AG09319 (cell line): ENCODE results near the gene COL6A2.
"Not testable (repeated sequence)": the region's sequence is repeated elsewhere in the genome, so short reads cannot be mapped to it uniquely, and the experiment has no call there.

Experiments used
- DNase-seq: peaks from one replicate; pipeline ENCODE4 v3.0.0-alpha.2; 2010; ENCODE audit warnings: low read depth; ENCODE audit errors: extremely low read depth
- CTCF ChIP-seq: IDR thresholded peaks from 2 replicates; pipeline ENCODE4 v1.5.1; 2011; ENCODE audit warnings: low read depth, mild to moderate bottlenecking, inconsistent platforms, low read length, moderate library complexity

The COL6A2 gene

GRCh38 chr21:46171585-46171984 is 73.7 kb downstream of the COL6A2 start:
- TF ChIP-seq CTCF = no peak
- DNase-seq = no peak

- no peak for TF ChIP-seq CTCF
- DNase-seq = no peak
These were observed 74.3 kb downstream of the COL6A2 start for GRCh38 chr21:46171996-46172862.

GRCh38 chr21:46172863-46173528 is 75.1 kb downstream of the COL6A2 start:
- DNase-seq = no peak

GRCh38 chr21:46173573-46173972 is 75.7 kb downstream of the COL6A2 start:
- no peak for DNase-seq
- TF ChIP-seq CTCF = no peak

More at GRCh38 chr21:46172863-46173528, 75.1 kb downstream of the COL6A2 start:
- TF ChIP-seq CTCF = no peak

- DNase-seq = not testable (repeated sequence)
These were observed 78.7 kb downstream of the COL6A2 start for GRCh38 chr21:46176443-46177129.

- no peak for TF ChIP-seq CTCF
- no peak for DNase-seq
These were observed 81.0 kb downstream of the COL6A2 start for GRCh38 chr21:46178961-46179360.
